ENCODE results near the gene CRYGS.

DNA sequence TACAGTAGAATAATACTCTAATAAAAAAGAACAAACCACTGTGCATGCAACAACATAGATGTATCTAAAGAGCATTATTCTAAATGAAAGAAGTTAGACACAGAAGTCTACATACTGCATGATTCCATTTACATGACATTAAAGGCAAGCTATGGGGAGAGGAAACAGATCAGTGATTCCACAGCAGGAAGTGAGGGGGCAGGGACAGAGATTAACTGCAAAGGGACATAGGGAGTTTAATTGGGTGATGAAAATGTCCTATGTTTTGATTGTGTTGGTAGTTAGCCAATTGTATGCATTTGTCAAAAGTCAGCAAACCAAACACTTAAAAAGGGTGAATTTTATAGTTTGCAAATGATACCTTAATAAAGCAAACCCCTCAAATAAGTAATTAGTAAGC is 13.8 kb downstream of the CRYGS start:
- TF ChIP-seq PAX5 (IDR thresholded peaks at IDR 0.05; ENCODE audit: insufficient read depth, low read length, severe bottlenecking) (no peak), SPI1 (IDR thresholded peaks at IDR 0.05; ENCODE audit: low read depth, low read length) (no peak), POLR2AphosphoS5 (IDR thresholded peaks at IDR 0.05; ENCODE audit: low read depth, low read length) (no peak), POLR2A (IDR thresholded peaks at IDR 0.05; ENCODE audit: low read depth, low read length) (no peak), POU2F2 (IDR thresholded peaks at IDR 0.05; ENCODE audit: low read depth, low read length) (no peak), TAF1 (IDR thresholded peaks at IDR 0.05; ENCODE audit: low read depth, low read length) (no peak)

All from GM12891 (cell line).